Measurements from ENCODE around the gene SLC16A1. TPM values are rescaled to one million over a fixed set of nuclear protein-coding genes. Genes with fewer than 3 reads are reported as not detected.

SLC16A1 gene
- total and polyA plus RNA-seq, 2 donors (not counting 3 experiments of a cell fraction or from before 2014, with no cell fraction given): 148 to 188 TPM

- POLR2A ChIA-PET: interaction anchor here (0.6 kb wide), 1 partner anchor 16 kb away, joined by 4 read pairs; no protein-coding TSS in a partner anchor
- no peak overlapping the region for H2AFZ ChIP-seq (ENCODE audit: low read depth, low read length)
- H3K4me2 ChIP-seq (ENCODE audit: insufficient read depth, low read length): no peak overlapping the region
- BruUV-seq (replicated peaks): no TSS peak
- no peaks in the 10 kb centered on the region for H4K20me1 ChIP-seq (replicated peaks; ENCODE audit: control insufficient read depth, extremely low read depth, insufficient read depth, low read length)
- H3K79me2 ChIP-seq (ENCODE audit: control insufficient read depth, insufficient read depth, low read length): no peaks in the 10 kb centered on the region
- no peak overlapping the region for H3K4me3 ChIP-seq (replicated peaks in 1 of 3; ENCODE audit: insufficient read depth in 1 of 3, low read depth in 1 of 3, low read length in 3 of 3)
- DNase-seq (ENCODE audit: low read depth, low spot score) (no peak), FAIRE-seq (no peak)
- H3K27ac ChIP-seq (ENCODE audit: insufficient read depth, low read depth, low read length): no peak overlapping the region
- H3K27me3 ChIP-seq (ENCODE audit: control insufficient read depth in 2 of 2, insufficient read depth in 2 of 2, low read length in 2 of 2): no peaks in the 10 kb centered on the region
- no peaks in the 10 kb centered on the region for H3K4me1 ChIP-seq (ENCODE audit: control insufficient read depth, extremely low read depth, insufficient read depth, low read length)
- H3K9me1 ChIP-seq (replicated peaks; ENCODE audit: control insufficient read depth, extremely low read depth, insufficient read depth, low read length): no peaks in the 10 kb centered on the region
- no peaks in the 10 kb centered on the region for H3K36me3 ChIP-seq (ENCODE audit: control insufficient read depth in 2 of 2, extremely low read depth in 1 of 2, insufficient read depth in 2 of 2, low read length in 2 of 2)
- dilution Hi-C loops (cut with MboI; ENCODE audit: extremely low pct_ligation_motif_present, low sequenced_read_pairs) (no loop called here), intact Hi-C loops (cut with micrococcal nuclease) (no loop called here)
- H3K9me3 ChIP-seq (replicated peaks; ENCODE audit: control insufficient read depth, insufficient read depth, low read length): no peaks in the 10 kb centered on the region
- no peak for TF ChIP-seq MYC (IDR thresholded peaks at IDR 0.05; ENCODE audit: low read depth, low read length)
- TF ChIP-seq, protein P1, sequence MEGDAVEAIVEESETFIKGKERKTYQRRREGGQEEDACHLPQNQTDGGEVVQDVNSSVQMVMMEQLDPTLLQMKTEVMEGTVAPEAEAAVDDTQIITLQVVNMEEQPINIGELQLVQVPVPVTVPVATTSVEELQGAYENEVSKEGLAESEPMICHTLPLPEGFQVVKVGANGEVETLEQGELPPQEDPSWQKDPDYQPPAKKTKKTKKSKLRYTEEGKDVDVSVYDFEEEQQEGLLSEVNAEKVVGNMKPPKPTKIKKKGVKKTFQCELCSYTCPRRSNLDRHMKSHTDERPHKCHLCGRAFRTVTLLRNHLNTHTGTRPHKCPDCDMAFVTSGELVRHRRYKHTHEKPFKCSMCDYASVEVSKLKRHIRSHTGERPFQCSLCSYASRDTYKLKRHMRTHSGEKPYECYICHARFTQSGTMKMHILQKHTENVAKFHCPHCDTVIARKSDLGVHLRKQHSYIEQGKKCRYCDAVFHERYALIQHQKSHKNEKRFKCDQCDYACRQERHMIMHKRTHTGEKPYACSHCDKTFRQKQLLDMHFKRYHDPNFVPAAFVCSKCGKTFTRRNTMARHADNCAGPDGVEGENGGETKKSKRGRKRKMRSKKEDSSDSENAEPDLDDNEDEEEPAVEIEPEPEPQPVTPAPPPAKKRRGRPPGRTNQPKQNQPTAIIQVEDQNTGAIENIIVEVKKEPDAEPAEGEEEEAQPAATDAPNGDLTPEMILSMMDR (IDR thresholded peaks at IDR 0.05; ENCODE audit: extremely low read depth in 1 of 2, insufficient read depth in 1 of 2, low read depth in 1 of 2, low read length in 2 of 2): no peak
- TF ChIP-seq POLR2A (IDR thresholded peaks at IDR 0.05; ENCODE audit: low read depth, low read length): no peak
- no peak for TF ChIP-seq GATA2 (IDR thresholded peaks at IDR 0.05; ENCODE audit: insufficient read depth, insufficient read length, low read depth, low read length)
- no peak for TF ChIP-seq JUN (IDR thresholded peaks at IDR 0.05; ENCODE audit: borderline replicate concordance, insufficient read depth, insufficient read length, low read depth)
- no peak for TF ChIP-seq POLR2AphosphoS5 (IDR thresholded peaks at IDR 0.05; ENCODE audit: insufficient read depth, low read depth, low read length)
- no peak for TF ChIP-seq EZH2 (IDR thresholded peaks at IDR 0.05; ENCODE audit: borderline replicate concordance, low read depth, low read length, severe bottlenecking)
- TF ChIP-seq FOS (IDR thresholded peaks at IDR 0.05; ENCODE audit: borderline replicate concordance, insufficient read depth, low read length): no peak
- TF ChIP-seq, protein P2, sequence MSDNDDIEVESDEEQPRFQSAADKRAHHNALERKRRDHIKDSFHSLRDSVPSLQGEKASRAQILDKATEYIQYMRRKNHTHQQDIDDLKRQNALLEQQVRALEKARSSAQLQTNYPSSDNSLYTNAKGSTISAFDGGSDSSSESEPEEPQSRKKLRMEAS (IDR thresholded peaks at IDR 0.05; ENCODE audit: insufficient read depth, insufficient read length): no peak
- CTCF ChIA-PET: interaction anchor here (1.0 kb wide), 1 partner anchor 80 kb away, joined by 3 read pairs; the partner anchor contains the start of gene LRIG2
- H3K9ac ChIP-seq (replicated peaks; ENCODE audit: extremely low read depth, insufficient read depth, low read length): no peak overlapping the region
These were observed 36.8 kb upstream of the SLC16A1 start for GRCh38 chr1:112992780-112993179.

All from endothelial cell of umbilical vein (primary cell).